Left ventricle myocardium superior (tissue), 1 donor: Measurements from ENCODE around the gene SARDH. TPM values are rescaled to one million over a fixed set of nuclear protein-coding genes. Genes with fewer than 3 reads are reported as not detected.

Experiments
- ATAC-seq: fragments of 200-7000 bp; cut with Tn5 transposase; one replicate; pipeline ENCODE4 v1.9.1; 2020; ENCODE audit warnings: mild to moderate bottlenecking, moderate library complexity
- DNase-seq: peaks from one replicate; pipeline ENCODE4 v3.0.0-alpha.2; 2020
- intact Hi-C: fragments of 100-400 bp; cut with micrococcal nuclease; formaldehyde crosslinking; loops from one replicate; pipeline ENCODE4 v1.11.0; 2022
- long read RNA-seq: library from polyadenylated mRNA; unstranded; transcript quantifications from one replicate; pipeline ENCODE4 v2.0.0, GENCODE V29; 2021
- total RNA-seq: library from RNA; stranded (reverse); fragmentation: NEBNext Ultra II Directional; extraction: Animal tissue kit (Norgen Biotek cat#: 25700); gene quantifications from one replicate; pipeline ENCODE4 v1.2.1, GENCODE V29; 2021
- donor health status: DM: no; HTN: yes; CAD: no; lungs with severe emphysema.

Gene SARDH
- total RNA-seq: 0.64 TPM
- long read RNA-seq, partial matches to known transcripts: 1 of 2 reads
- long read RNA-seq, other reads (novel, unspliced or antisense): 0 of 2 reads

- DNase-seq (peak; percentile 72), ATAC-seq (peak; percentile 81)
- intact Hi-C loops: no loop called here
Observed at GRCh38 chr9:133737774-133738639, at the start of gene SARDH. Gene SARDH (minus strand): TSS chr9:133738352. CDS start chr9:133734173, 4,179 bp downstream.

GRCh38 chr9:133787754-133788025, 49.5 kb upstream of the SARDH start:
- DNase-seq (peak; percentile 61), ATAC-seq (peak; percentile 45)
- intact Hi-C loops: no loop called here

- ATAC-seq: no peak
- intact Hi-C loops: no loop called here
- DNase-seq: no peak
Observed at GRCh38 chr9:133786907-133787753, 49.0 kb upstream of the SARDH start.

GRCh38 chr9:133786371-133786753, 48.2 kb upstream of the SARDH start:
- no peak for ATAC-seq
- DNase-seq: no peak
- intact Hi-C loops: no loop called here

GRCh38 chr9:133785753-133786370, 47.7 kb upstream of the SARDH start:
- ATAC-seq: no peak
- intact Hi-C loops: no loop called here
- no peak for DNase-seq

GRCh38 chr9:133784731-133785561, 46.8 kb upstream of the SARDH start:
- DNase-seq: no peak
- intact Hi-C loops: no loop called here

GRCh38 chr9:133783331-133783731, 45.2 kb upstream of the SARDH start:
- peak; percentile 17 for ATAC-seq
- intact Hi-C loops: no loop called here
- DNase-seq: no peak

More at GRCh38 chr9:133784731-133785561, 46.8 kb upstream of the SARDH start:
- no peak for ATAC-seq

GRCh38 chr9:133782157-133783130, 44.3 kb upstream of the SARDH start:
- DNase-seq: peak; percentile 77
- peak; percentile 70 for ATAC-seq
- intact Hi-C loops: no loop called here

GRCh38 chr9:133781828-133782135, 43.6 kb upstream of the SARDH start:
- DNase-seq (no peak), ATAC-seq (no peak)
- intact Hi-C loops: no loop called here

GRCh38 chr9:133780962-133781827, 43.0 kb upstream of the SARDH start:
- intact Hi-C loops: no loop called here
- DNase-seq (peak; percentile 25), ATAC-seq (no peak)

GRCh38 chr9:133780404-133780945, 42.3 kb upstream of the SARDH start:
- intact Hi-C loops: no loop called here
- ATAC-seq (no peak), DNase-seq (peak; percentile 15)

- no peak for ATAC-seq
- intact Hi-C loops: no loop called here
Observed at GRCh38 chr9:133779516-133780403, 41.6 kb upstream of the SARDH start.

GRCh38 chr9:133779081-133779480, 40.9 kb upstream of the SARDH start:
- ATAC-seq: no peak
- intact Hi-C loops: no loop called here
- DNase-seq: peak; percentile 3

More at GRCh38 chr9:133779516-133780403, 41.6 kb upstream of the SARDH start:
- peak; percentile 21 for DNase-seq

- DNase-seq: peak; percentile 21
- intact Hi-C loops: no loop called here
- no peak for ATAC-seq
Observed at GRCh38 chr9:133778336-133779013, 40.3 kb upstream of the SARDH start.

- no peak for ATAC-seq
Observed at GRCh38 chr9:133777871-133778270, 39.7 kb upstream of the SARDH start.

More at GRCh38 chr9:133777871-133778270, 39.7 kb upstream of the SARDH start:
- intact Hi-C loops: no loop called here
- peak; percentile 16 for DNase-seq
